Endothelial cell of umbilical vein (primary cell): ENCODE measurements around the gene KBTBD13. TPM values are rescaled to one million over a fixed set of nuclear protein-coding genes. Genes with fewer than 3 reads are reported as not detected.

Source experiments
- BruUV-seq: library from RNA; stranded (reverse); fragments of 400-500 nt; replicated peaks from 2 replicates; lab custom pipeline; 2021; lab: Mats Ljungman, UMichigan
- CTCF ChIA-PET: fragments of 300-600, 350-600 bp; sonication (Branson Sonifier 250); formaldehyde crosslinking; loops from one replicate; lab custom pipeline; 2021; ENCODE audit warnings: antibody characterized with exemption, inconsistent platforms; lab: Charles Lee
- POLR2A ChIA-PET: fragments of 300-600, 350-600 bp; sonication (Branson Sonifier 250); formaldehyde crosslinking; loops from one replicate; lab custom pipeline; 2021; ENCODE audit warnings: antibody characterized with exemption, inconsistent platforms; lab: Charles Lee
- DNase-seq: peaks from one replicate; pipeline ENCODE4 v3.0.0-alpha.2; 2011; ENCODE audit warnings: low read depth, low spot score
- FAIRE-seq: peaks from 2 replicates; lab custom pipeline; 2011; peaks lifted over from hg19 to GRCh38; lab: Jason Lieb, UNC
- H2AFZ ChIP-seq: 2 replicates; pipeline ENCODE4 v1.6.0; 2012; ENCODE audit warnings: low read depth, low read length, control low read depth, inconsistent platforms
- H3K27ac ChIP-seq: 2 replicates; pipeline ENCODE4 v1.5.1; 2011; ENCODE audit warnings: low read depth, mild to moderate bottlenecking, control low read depth, low read length, moderate library complexity; ENCODE audit not compliant: insufficient read depth
- H3K27me3 ChIP-seq, 2 experiments: 2 replicates each; pipeline versions ENCODE4 v1.6.0 to v1.6.1; 2011; ENCODE audit warnings: low read length in 2 of 2, mixed read lengths in 1 of 2; ENCODE audit not compliant: control insufficient read depth in 2 of 2, insufficient read depth in 2 of 2
- H3K36me3 ChIP-seq, 2 experiments: 2 replicates in 1 of 2; 3 replicates in 1 of 2; pipeline ENCODE4 v1.5.1; 2011; ENCODE audit warnings: low read length in 2 of 2, mild to moderate bottlenecking in 1 of 2, moderate library complexity in 1 of 2; ENCODE audit not compliant: control insufficient read depth in 2 of 2, insufficient read depth in 2 of 2; ENCODE audit errors: extremely low read depth in 1 of 2
- H3K4me1 ChIP-seq: 3 replicates; pipeline ENCODE4 v1.5.1; 2011; ENCODE audit warnings: mild to moderate bottlenecking, low read length; ENCODE audit not compliant: control insufficient read depth, insufficient read depth; ENCODE audit errors: extremely low read depth
- H3K4me2 ChIP-seq: 2 replicates; pipeline ENCODE4 v1.6.1; 2011; ENCODE audit warnings: low read length, control low read depth, mixed read lengths; ENCODE audit not compliant: insufficient read depth
- H3K4me3 ChIP-seq, 3 experiments: fragments of 200-600 bp in 1 of 3; sonication (generic), shearing (Covaris generic) in 1 of 3; replicated peaks in 1 of 3; 2 replicates each; pipeline ENCODE4 v1.5.1; 2011 to 2016; ENCODE audit warnings: control low read depth in 3 of 3, low read length in 3 of 3, mild to moderate bottlenecking in 2 of 3, inconsistent platforms in 1 of 3, low read depth in 1 of 3, moderate library complexity in 1 of 3; ENCODE audit not compliant: insufficient read depth in 1 of 3
- H3K79me2 ChIP-seq: 2 replicates; pipeline ENCODE4 v1.6.0; 2012; ENCODE audit warnings: low read length, inconsistent platforms; ENCODE audit not compliant: control insufficient read depth, insufficient read depth
- H3K9ac ChIP-seq: replicated peaks from 2 replicates; pipeline ENCODE3; 2011; ENCODE audit warnings: low read length, control low read depth; ENCODE audit not compliant: insufficient read depth; ENCODE audit errors: extremely low read depth
- H3K9me1 ChIP-seq: replicated peaks from 3 replicates; pipeline ENCODE4 v1.6.0; 2011; ENCODE audit warnings: mild to moderate bottlenecking, low read length; ENCODE audit not compliant: control insufficient read depth, insufficient read depth; ENCODE audit errors: extremely low read depth
- H3K9me3 ChIP-seq: replicated peaks from 2 replicates; pipeline ENCODE4 v1.5.1; 2012; ENCODE audit warnings: low read length, inconsistent platforms; ENCODE audit not compliant: control insufficient read depth, insufficient read depth
- H4K20me1 ChIP-seq: replicated peaks from 2 replicates; pipeline ENCODE3; 2011; ENCODE audit warnings: mild to moderate bottlenecking, low read length; ENCODE audit not compliant: control insufficient read depth, insufficient read depth; ENCODE audit errors: extremely low read depth
- CTCF ChIP-seq, 2 donors: IDR thresholded peaks; 1 replicate in 1 of 2; 2 replicates in 1 of 2; pipeline ENCODE4 v1.5.1; 2011; ENCODE audit warnings: low read length in 2 of 2, mild to moderate bottlenecking in 2 of 2, moderate library complexity in 2 of 2, control low read depth in 1 of 2, inconsistent platforms in 1 of 2, low read depth in 1 of 2; ENCODE audit not compliant: insufficient read depth in 1 of 2; ENCODE audit errors: extremely low read depth in 1 of 2
- EZH2 ChIP-seq: IDR thresholded peaks from 2 replicates; pipeline ENCODE4 v1.6.1; 2012; ENCODE audit warnings: borderline replicate concordance, low read depth, mild to moderate bottlenecking, moderate library complexity, low read length, inconsistent platforms; ENCODE audit not compliant: severe bottlenecking
- FOS ChIP-seq: IDR thresholded peaks from 2 replicates; pipeline ENCODE4 v1.6.1; 2011; ENCODE audit warnings: mild to moderate bottlenecking, low read length, moderate library complexity, borderline replicate concordance; ENCODE audit not compliant: insufficient read depth
- GATA2 ChIP-seq: IDR thresholded peaks from 2 replicates; pipeline ENCODE4 v1.7.0; 2011; ENCODE audit warnings: low read depth, mild to moderate bottlenecking, moderate library complexity, mixed read lengths, low read length; ENCODE audit not compliant: insufficient read length, insufficient read depth
- JUN ChIP-seq: IDR thresholded peaks from 2 replicates; pipeline ENCODE4 v1.6.1; 2011; ENCODE audit warnings: borderline replicate concordance, low read depth; ENCODE audit not compliant: insufficient read length, insufficient read depth
- MYC ChIP-seq: IDR thresholded peaks from one replicate; pipeline ENCODE4 v1.6.1; 2011; ENCODE audit warnings: mild to moderate bottlenecking, low read depth, low read length
- POLR2A ChIP-seq: IDR thresholded peaks from 2 replicates; pipeline ENCODE4 v1.6.1; 2012; ENCODE audit warnings: low read depth, mild to moderate bottlenecking, control low read depth, low read length
- POLR2AphosphoS5 ChIP-seq: IDR thresholded peaks from 2 replicates; pipeline ENCODE4 v1.6.1; 2012; ENCODE audit warnings: low read depth, mild to moderate bottlenecking, control low read depth, low read length, moderate library complexity; ENCODE audit not compliant: insufficient read depth
- dilution Hi-C: fragments of 300-500 bp; cut with MboI; formaldehyde crosslinking; loops from one replicate; pipeline ENCODE4 v1.15.0; 2019; ENCODE audit warnings: low sequenced_read_pairs; ENCODE audit not compliant: extremely low pct_ligation_motif_present
- intact Hi-C: fragments of 100-400 bp; cut with micrococcal nuclease; formaldehyde crosslinking; loops from one replicate; pipeline ENCODE4 v1.10.0; 2022
- polyA plus RNA-seq, 4 experiments: library from polyadenylated mRNA; depleted of rRNA in 3 of 4; stranded (reverse) in 3 of 4; unstranded in 1 of 4; fragments of >200 nt; gene quantifications; 2 replicates each; pipeline versions ENCODE4 v1.2.1 to v1.2.3, GENCODE V29; 2011 to 2012; ENCODE audit warnings: missing spikeins in 1 of 4
- total RNA-seq: library from RNA; stranded (reverse); gene quantifications from 2 replicates; pipeline ENCODE4 v1.2.3, GENCODE V29; 2021
- TF ChIP-seq, protein P1 (sequence below): IDR thresholded peaks from 2 replicates; pipeline ENCODE4 v1.6.1; 2011; ENCODE audit not compliant: insufficient read depth, insufficient read length

Gene KBTBD13
- total and polyA plus RNA-seq, 2 donors (not counting 3 experiments of a cell fraction or from before 2014, with no cell fraction given): not detected

- H4K20me1 ChIP-seq: no peaks in the 10 kb centered on the region
- no peaks in the 10 kb centered on the region for H3K4me1 ChIP-seq
- no peaks in the 10 kb centered on the region for H3K9me3 ChIP-seq
- H3K27me3 ChIP-seq: peaks cover 31 to 39% of the 10 kb centered on the region in 2 experiments
- H3K4me3 ChIP-seq: no peak overlapping the region
- no peaks in the 10 kb centered on the region for H3K36me3 ChIP-seq
- no peak for DNase-seq
- no TSS peak for BruUV-seq
- no peak for TF ChIP-seq CTCF (IDR thresholded peaks at IDR 0.05; ENCODE audit: extremely low read depth in 1 of 2, insufficient read depth in 1 of 2, low read depth in 1 of 2, low read length in 2 of 2)
- TF ChIP-seq, protein P1, sequence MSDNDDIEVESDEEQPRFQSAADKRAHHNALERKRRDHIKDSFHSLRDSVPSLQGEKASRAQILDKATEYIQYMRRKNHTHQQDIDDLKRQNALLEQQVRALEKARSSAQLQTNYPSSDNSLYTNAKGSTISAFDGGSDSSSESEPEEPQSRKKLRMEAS: no peak
- TF ChIP-seq MYC: no peak
- no peak for TF ChIP-seq POLR2AphosphoS5
- TF ChIP-seq POLR2A: no peak
- no peak for TF ChIP-seq GATA2
- no peak for TF ChIP-seq EZH2
- no peak for TF ChIP-seq FOS
- TF ChIP-seq JUN: no peak
- ChIA-PET CTCF (interaction anchor here (1.0 to 5.2 kb wide), 3 partner anchors 9 to 32 kb away, joined by 4 to 35 read pairs (median 5); partner anchors contain the start of gene KBTBD13), POLR2A (no interaction called here)
- intact Hi-C loops (no loop called here), dilution Hi-C loops (no loop called here)
- H3K9me1 ChIP-seq: no peaks in the 10 kb centered on the region
- H3K9ac ChIP-seq: no peak overlapping the region
- H2AFZ ChIP-seq: no peak overlapping the region
- H3K79me2 ChIP-seq: no peaks in the 10 kb centered on the region
- no peak overlapping the region for H3K27ac ChIP-seq
- H3K4me2 ChIP-seq: no peak overlapping the region
- no peak for FAIRE-seq
Observed at GRCh38 chr15:65069779-65070546, 6.6 kb upstream of the KBTBD13 start.
